HepG2 (cell line): ENCODE results near the gene BIN1. TPM values are rescaled to one million over a fixed set of nuclear protein-coding genes. Genes with fewer than 3 reads are reported as not detected.

Source experiments
- ATAC-seq: fragments of 200-7000 bp; cut with Tn5 transposase; 3 replicates; pipeline ENCODE4 v1.9.1; 2020; ENCODE audit warnings: mild to moderate bottlenecking, moderate library complexity
- BruUV-seq: library from RNA; stranded (reverse); fragments of 400-500 nt; replicated peaks from 2 replicates; lab custom pipeline; 2021; lab: Mats Ljungman, UMichigan
- CTCF ChIA-PET: fragments of 300-600 bp; formaldehyde crosslinking; extraction: SDS; loops from one replicate; lab custom pipeline; 2021; ENCODE audit warnings: low total read pairs, inconsistent platforms, low intra/inter-chr PET ratio; lab: Yijun Ruan, JAX
- POLR2A ChIA-PET: fragments of 350-600 bp; sonication (Branson Sonifier 250); formaldehyde crosslinking; loops from one replicate; lab custom pipeline; 2020; ENCODE audit warnings: antibody characterized with exemption, inconsistent platforms; lab: Yijun Ruan, JAX
- DNase-seq: peaks from one replicate; pipeline ENCODE4 v3.0.0-alpha.2; 2015; ENCODE audit warnings: low spot score
- FAIRE-seq: peaks from 3 replicates; lab custom pipeline; 2011; peaks lifted over from hg19 to GRCh38; lab: Jason Lieb, UNC
- H2AFZ ChIP-seq: one replicate; pipeline ENCODE4 v1.6.1; 2011; ENCODE audit warnings: low read length, inconsistent platforms
- H3K27ac ChIP-seq: fragments of 300-600 bp; 3 replicates; pipeline ENCODE4 v1.8.0; 2011; ENCODE audit warnings: mixed run types, mild to moderate bottlenecking, mixed read lengths, low read length, inconsistent platforms; ENCODE audit not compliant: insufficient read depth; ENCODE audit errors: extremely low read length
- H3K27me3 ChIP-seq, 2 experiments: fragments of 200-600 bp in 1 of 2; 2 replicates in 1 of 2; 3 replicates in 1 of 2; pipeline versions ENCODE4 v1.6.0 to v1.8.0; 2011; ENCODE audit warnings: low read length in 2 of 2, mild to moderate bottlenecking in 2 of 2, moderate library complexity in 2 of 2, inconsistent platforms in 1 of 2; ENCODE audit not compliant: insufficient read depth in 2 of 2, control insufficient read depth in 1 of 2
- H3K36me3 ChIP-seq, 2 experiments: fragments of 200-600 bp in 1 of 2; replicated peaks in 1 of 2; 2 replicates in 1 of 2; 3 replicates in 1 of 2; pipeline versions ENCODE4 v1.5.1 to v1.8.0; 2011; ENCODE audit warnings: low read length in 2 of 2, inconsistent platforms in 1 of 2; ENCODE audit not compliant: insufficient read depth in 2 of 2, control insufficient read depth in 1 of 2
- H3K4me1 ChIP-seq: 2 replicates; pipeline ENCODE4 v1.5.1; 2012; ENCODE audit warnings: low read length, inconsistent platforms; ENCODE audit not compliant: insufficient read depth
- H3K4me2 ChIP-seq: 2 replicates; pipeline ENCODE4 v1.6.0; 2011; ENCODE audit warnings: low read depth, low read length, inconsistent platforms
- H3K4me3 ChIP-seq, 3 experiments: fragments of 200-600 bp in 1 of 3; sonication (generic), shearing (Covaris generic) in 1 of 3; replicated peaks in 1 of 3; 2 replicates each; pipeline ENCODE4 v1.5.1; 2011 to 2016; ENCODE audit warnings: low read length in 3 of 3, inconsistent platforms in 2 of 3, low read depth in 2 of 3, mild to moderate bottlenecking in 2 of 3, control low read depth in 1 of 3, mixed read lengths in 1 of 3; ENCODE audit not compliant: insufficient read depth in 1 of 3
- H3K79me2 ChIP-seq: one replicate; pipeline ENCODE4 v1.6.1; 2011; ENCODE audit warnings: low read length, inconsistent platforms; ENCODE audit not compliant: insufficient read depth
- H3K9ac ChIP-seq: 2 replicates; pipeline ENCODE4 v1.6.0; 2011; ENCODE audit warnings: mild to moderate bottlenecking, low read depth, low read length, inconsistent platforms; ENCODE audit not compliant: insufficient read depth
- H3K9me3 ChIP-seq: 2 replicates; pipeline ENCODE4 v1.5.1; 2012; ENCODE audit warnings: mild to moderate bottlenecking, low read length
- H4K20me1 ChIP-seq: 2 replicates; pipeline ENCODE4 v1.6.0; 2011; ENCODE audit warnings: inconsistent platforms, mild to moderate bottlenecking, low read length, moderate library complexity; ENCODE audit not compliant: insufficient read depth
- CENPBD1 ChIP-seq: sonication (generic); formaldehyde crosslinking; IDR thresholded peaks from 2 replicates; pipeline ENCODE4 v1.8.0; 2022; ENCODE audit warnings: missing genetic modification reagents, low read depth, mild to moderate bottlenecking, borderline replicate concordance
- DMTF1 ChIP-seq: sonication (generic); formaldehyde crosslinking; IDR thresholded peaks from 2 replicates; pipeline ENCODE4 v1.4.0; 2020; ENCODE audit warnings: mild to moderate bottlenecking, missing genetic modification reagents
- FOXJ3 ChIP-seq: sonication (generic); formaldehyde crosslinking; IDR thresholded peaks from 2 replicates; pipeline ENCODE4 v1.4.0; 2020; ENCODE audit warnings: missing genetic modification reagents, mild to moderate bottlenecking, borderline replicate concordance
- HCFC1 ChIP-seq: fragments of 150-350 bp; IDR thresholded peaks from 2 replicates; pipeline ENCODE4 v1.6.1; 2014; ENCODE audit warnings: low read depth, low read length
- HNF4A ChIP-seq: sonication (generic); formaldehyde crosslinking; IDR thresholded peaks from 2 replicates; pipeline ENCODE4 v1.4.0; 2020; ENCODE audit warnings: missing genetic modification reagents
- SKI ChIP-seq: fragments of 450-650 bp; IDR thresholded peaks from one replicate; pipeline ENCODE4 v1.6.1; 2018; ENCODE audit warnings: mild to moderate bottlenecking; ENCODE audit not compliant: partially characterized antibody
- SP1 ChIP-seq, 2 experiments: fragments of 450-650 bp in 1 of 2; sonication (generic) in 1 of 2; formaldehyde crosslinking in 1 of 2; IDR thresholded peaks; 2 replicates each; pipeline versions ENCODE4 v1.4.0 to v1.6.1; 2016 to 2020; ENCODE audit warnings: missing genetic modification reagents in 1 of 2
- SP4 ChIP-seq: sonication (generic); formaldehyde crosslinking; IDR thresholded peaks from 2 replicates; pipeline ENCODE4 v1.8.1; 2023; ENCODE audit warnings: mild to moderate bottlenecking, missing genetic modification reagents
- TIGD3 ChIP-seq: sonication (generic); formaldehyde crosslinking; IDR thresholded peaks from 2 replicates; pipeline ENCODE4 v1.5.1; 2020; ENCODE audit warnings: mild to moderate bottlenecking, missing genetic modification reagents, borderline replicate concordance
- ZMYM3 ChIP-seq: sonication (generic); formaldehyde crosslinking; IDR thresholded peaks from 2 replicates; pipeline ENCODE4 v1.5.1; 2020; ENCODE audit warnings: mild to moderate bottlenecking, missing genetic modification reagents
- ZNF441 ChIP-seq: sonication (generic); formaldehyde crosslinking; IDR thresholded peaks from 2 replicates; pipeline ENCODE4 v1.7.0; 2021; ENCODE audit warnings: missing genetic modification reagents, borderline replicate concordance
- ZNF605 ChIP-seq: sonication (generic); formaldehyde crosslinking; IDR thresholded peaks from 2 replicates; pipeline ENCODE4 v1.8.0; 2022; ENCODE audit warnings: mild to moderate bottlenecking, missing genetic modification reagents
- ZNF674 ChIP-seq: sonication (generic); formaldehyde crosslinking; IDR thresholded peaks from 2 replicates; pipeline ENCODE4 v1.5.0; 2020; ENCODE audit warnings: low read depth, mild to moderate bottlenecking, missing genetic modification reagents
- ZNF777 ChIP-seq: sonication (generic); formaldehyde crosslinking; IDR thresholded peaks from 2 replicates; pipeline ENCODE4 v1.4.0; 2020; ENCODE audit warnings: missing genetic modification reagents
- WGBS: methylation state at CpG from one replicate; pipeline ENCODE4 v1.1.6; 2017; ENCODE audit warnings: low lambda C conversion rate; 5-methylcytosine and 5-hydroxymethylcytosine counted together
- in situ Hi-C: cut with HindIII; loops from 2 replicates; pipeline ENCODE4 v1.10.0; 2017; ENCODE audit warnings: low pct_unique_long_range_greater_than_20kb; ENCODE audit not compliant: extremely low pct_ligation_motif_present
- intact Hi-C: fragments of 100-400 bp; cut with micrococcal nuclease; formaldehyde crosslinking; loops from one replicate; pipeline ENCODE4 v1.10.0; 2022; ENCODE audit not compliant: unreplicated experiment
- polyA plus RNA-seq, 8 experiments: library from polyadenylated mRNA; depleted of rRNA in 3 of 8; stranded (reverse) in 7 of 8; unstranded in 1 of 8; fragments of >200 nt; fragmentation: Illumina TruSeq in 4 of 8; extraction: Trizol in 4 of 8; gene quantifications; 2 replicates each; pipeline versions ENCODE4 v1.2.1 to v1.2.3, GENCODE V29; 2011 to 2016; ENCODE audit warnings: low read depth in 4 of 8, missing spikeins in 1 of 8, mixed read lengths in 1 of 8; ENCODE audit not compliant: insufficient read depth in 1 of 8
- total RNA-seq, 5 experiments: library from RNA; depleted of rRNA; stranded (reverse); fragments of >200 nt; fragmentation: Illumina TruSeq; extraction: Trizol; gene quantifications; 2 replicates each; pipeline ENCODE4 v1.2.3, GENCODE V29; 2016; ENCODE audit warnings: low read depth in 1 of 5

BIN1 gene
- total and polyA plus RNA-seq, 2 of the 13 experiments (the other 11 are each of a cell fraction or from before 2014, with no cell fraction given): 0.93 to 1.2 TPM

GRCh38 chr2:127074358-127074757, 32.6 kb downstream of the BIN1 start:
- H3K4me1 ChIP-seq: peaks cover 18% of the 10 kb centered on the region
- no peak overlapping the region for H3K4me2 ChIP-seq
- DNase-seq: no peak
- no peaks in the 10 kb centered on the region for H3K79me2 ChIP-seq
- H3K9ac ChIP-seq: no peak overlapping the region; the same call in 1 of the 2 replicates
- CTCF ChIA-PET: no interaction called here
- H3K27me3 ChIP-seq: no peaks in the 10 kb centered on the region; a peak in 1 of 5 replicates
- no peak overlapping the region for H3K4me3 ChIP-seq
- POLR2A ChIA-PET: no interaction called here
- intact Hi-C loops (no loop called here), in situ Hi-C loops (no loop called here)
- no TSS peak for BruUV-seq
- no peak overlapping the region for H2AFZ ChIP-seq
- TF ChIP-seq ZMYM3: no peak
- WGBS: 0% methylated on average over 3 of the region's 3 CpGs
- no peaks in the 10 kb centered on the region for H3K36me3 ChIP-seq
- no peak overlapping the region for H3K27ac ChIP-seq
- FAIRE-seq: no peak
- ATAC-seq: peak; percentile 46
- H3K9me3 ChIP-seq: no peaks in the 10 kb centered on the region
- no peaks in the 10 kb centered on the region for H4K20me1 ChIP-seq

- Histone ChIP-seq H3K4me3 (no peak overlapping the region), H3K4me2 (no peak overlapping the region), H3K9me3 (no peaks in the 10 kb centered on the region), H3K36me3 (no peaks in the 10 kb centered on the region), H2AFZ (no peak overlapping the region), H3K9ac (no peak overlapping the region), H3K4me1 (peaks cover 18% of the 10 kb centered on the region), H3K27ac (no peak overlapping the region), H3K79me2 (no peaks in the 10 kb centered on the region), H3K27me3 (no peaks in the 10 kb centered on the region; a peak in 1 of 5 replicates), H4K20me1 (no peaks in the 10 kb centered on the region)
- no peak for ATAC-seq
- CTCF ChIA-PET: no interaction called here
- POLR2A ChIA-PET: no interaction called here
- BruUV-seq: no TSS peak
- no peak for DNase-seq
- no peak for FAIRE-seq
- in situ Hi-C loops (no loop called here), intact Hi-C loops (no loop called here)
- WGBS: 57% methylated on average over 15 of the region's 15 CpGs
- TF ChIP-seq FOXJ3 (CRISPR knock-in tag) (no peak), SP1 (IDR thresholded peaks at IDR 0.05) (no peak), SP1 (CRISPR knock-in tag; IDR thresholded peaks at IDR 0.05) (no peak), HCFC1 (no peak), ZNF441 (CRISPR knock-in tag) (no peak), ZNF674 (no peak), SKI (no peak), CENPBD1 (CRISPR knock-in tag) (no peak), ZNF605 (CRISPR knock-in tag) (no peak), ZNF777 (CRISPR knock-in tag) (no peak), TIGD3 (CRISPR knock-in tag) (no peak), SP4 (CRISPR knock-in tag) (no peak), DMTF1 (CRISPR knock-in tag) (no peak), HNF4A (CRISPR knock-in tag) (no peak)
Measured at GRCh38 chr2:127072970-127073369, 34.0 kb downstream of the BIN1 start.
